ENCODE data around the gene CUL3.

DNA sequence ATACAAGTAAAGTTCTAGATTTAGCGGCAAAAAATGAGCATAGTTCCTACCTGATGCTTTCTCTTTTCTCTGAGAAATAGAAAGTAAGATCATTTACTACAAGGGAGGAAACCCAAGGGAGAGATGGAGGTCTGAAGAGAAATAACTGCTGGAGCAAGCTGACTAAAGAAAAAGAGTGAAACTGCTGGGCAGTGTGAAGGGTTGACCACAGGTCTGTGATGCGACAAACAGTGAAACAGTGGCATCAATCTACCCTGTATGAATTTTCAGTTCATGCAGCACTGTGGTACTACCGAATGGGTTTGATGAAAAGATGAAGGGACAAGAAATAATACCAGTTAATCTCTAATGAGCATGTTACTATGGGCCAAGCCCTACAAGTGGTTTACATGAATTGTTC, 52.2 kb downstream of the CUL3 start:
- TF ChIP-seq, protein P1, sequence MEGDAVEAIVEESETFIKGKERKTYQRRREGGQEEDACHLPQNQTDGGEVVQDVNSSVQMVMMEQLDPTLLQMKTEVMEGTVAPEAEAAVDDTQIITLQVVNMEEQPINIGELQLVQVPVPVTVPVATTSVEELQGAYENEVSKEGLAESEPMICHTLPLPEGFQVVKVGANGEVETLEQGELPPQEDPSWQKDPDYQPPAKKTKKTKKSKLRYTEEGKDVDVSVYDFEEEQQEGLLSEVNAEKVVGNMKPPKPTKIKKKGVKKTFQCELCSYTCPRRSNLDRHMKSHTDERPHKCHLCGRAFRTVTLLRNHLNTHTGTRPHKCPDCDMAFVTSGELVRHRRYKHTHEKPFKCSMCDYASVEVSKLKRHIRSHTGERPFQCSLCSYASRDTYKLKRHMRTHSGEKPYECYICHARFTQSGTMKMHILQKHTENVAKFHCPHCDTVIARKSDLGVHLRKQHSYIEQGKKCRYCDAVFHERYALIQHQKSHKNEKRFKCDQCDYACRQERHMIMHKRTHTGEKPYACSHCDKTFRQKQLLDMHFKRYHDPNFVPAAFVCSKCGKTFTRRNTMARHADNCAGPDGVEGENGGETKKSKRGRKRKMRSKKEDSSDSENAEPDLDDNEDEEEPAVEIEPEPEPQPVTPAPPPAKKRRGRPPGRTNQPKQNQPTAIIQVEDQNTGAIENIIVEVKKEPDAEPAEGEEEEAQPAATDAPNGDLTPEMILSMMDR (IDR thresholded peaks at IDR 0.05; ENCODE audit: insufficient read depth, low read length): no peak
- TF ChIP-seq SPI1 (IDR thresholded peaks at IDR 0.05; ENCODE audit: borderline replicate concordance, low read depth) (no peak), POLR2AphosphoS5 (IDR thresholded peaks at IDR 0.05; ENCODE audit: low read depth) (no peak)
- TF ChIP-seq, protein P2, sequence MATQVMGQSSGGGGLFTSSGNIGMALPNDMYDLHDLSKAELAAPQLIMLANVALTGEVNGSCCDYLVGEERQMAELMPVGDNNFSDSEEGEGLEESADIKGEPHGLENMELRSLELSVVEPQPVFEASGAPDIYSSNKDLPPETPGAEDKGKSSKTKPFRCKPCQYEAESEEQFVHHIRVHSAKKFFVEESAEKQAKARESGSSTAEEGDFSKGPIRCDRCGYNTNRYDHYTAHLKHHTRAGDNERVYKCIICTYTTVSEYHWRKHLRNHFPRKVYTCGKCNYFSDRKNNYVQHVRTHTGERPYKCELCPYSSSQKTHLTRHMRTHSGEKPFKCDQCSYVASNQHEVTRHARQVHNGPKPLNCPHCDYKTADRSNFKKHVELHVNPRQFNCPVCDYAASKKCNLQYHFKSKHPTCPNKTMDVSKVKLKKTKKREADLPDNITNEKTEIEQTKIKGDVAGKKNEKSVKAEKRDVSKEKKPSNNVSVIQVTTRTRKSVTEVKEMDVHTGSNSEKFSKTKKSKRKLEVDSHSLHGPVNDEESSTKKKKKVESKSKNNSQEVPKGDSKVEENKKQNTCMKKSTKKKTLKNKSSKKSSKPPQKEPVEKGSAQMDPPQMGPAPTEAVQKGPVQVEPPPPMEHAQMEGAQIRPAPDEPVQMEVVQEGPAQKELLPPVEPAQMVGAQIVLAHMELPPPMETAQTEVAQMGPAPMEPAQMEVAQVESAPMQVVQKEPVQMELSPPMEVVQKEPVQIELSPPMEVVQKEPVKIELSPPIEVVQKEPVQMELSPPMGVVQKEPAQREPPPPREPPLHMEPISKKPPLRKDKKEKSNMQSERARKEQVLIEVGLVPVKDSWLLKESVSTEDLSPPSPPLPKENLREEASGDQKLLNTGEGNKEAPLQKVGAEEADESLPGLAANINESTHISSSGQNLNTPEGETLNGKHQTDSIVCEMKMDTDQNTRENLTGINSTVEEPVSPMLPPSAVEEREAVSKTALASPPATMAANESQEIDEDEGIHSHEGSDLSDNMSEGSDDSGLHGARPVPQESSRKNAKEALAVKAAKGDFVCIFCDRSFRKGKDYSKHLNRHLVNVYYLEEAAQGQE (IDR thresholded peaks at IDR 0.05; ENCODE audit: insufficient replicate concordance, low read depth): no peak
